ENCODE results near the gene FNDC3A.

DNA sequence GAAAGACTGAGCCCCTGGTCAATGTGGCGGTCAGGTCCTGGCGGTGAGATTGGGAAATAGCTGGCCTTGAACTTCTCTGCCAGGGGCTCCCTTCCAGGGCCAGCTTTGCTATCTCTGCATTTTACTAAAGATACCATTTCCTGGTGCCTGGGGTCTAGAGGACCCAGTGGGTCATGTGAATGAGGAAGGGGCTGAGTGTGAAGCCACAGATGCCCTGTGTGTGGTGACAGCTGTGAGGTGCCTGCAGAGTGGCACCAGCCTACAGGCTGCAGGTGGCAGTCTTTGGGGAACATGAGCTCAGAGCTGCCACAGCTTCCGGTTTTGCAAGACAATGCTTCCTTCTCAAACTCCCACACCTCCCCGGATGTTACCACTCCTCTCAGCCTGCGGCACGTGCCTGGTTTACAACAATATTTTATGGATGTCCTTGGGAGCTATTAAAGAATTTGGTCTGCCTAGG lies 239.2 kb downstream of the FNDC3A start:
- TF ChIP-seq, protein P1, sequence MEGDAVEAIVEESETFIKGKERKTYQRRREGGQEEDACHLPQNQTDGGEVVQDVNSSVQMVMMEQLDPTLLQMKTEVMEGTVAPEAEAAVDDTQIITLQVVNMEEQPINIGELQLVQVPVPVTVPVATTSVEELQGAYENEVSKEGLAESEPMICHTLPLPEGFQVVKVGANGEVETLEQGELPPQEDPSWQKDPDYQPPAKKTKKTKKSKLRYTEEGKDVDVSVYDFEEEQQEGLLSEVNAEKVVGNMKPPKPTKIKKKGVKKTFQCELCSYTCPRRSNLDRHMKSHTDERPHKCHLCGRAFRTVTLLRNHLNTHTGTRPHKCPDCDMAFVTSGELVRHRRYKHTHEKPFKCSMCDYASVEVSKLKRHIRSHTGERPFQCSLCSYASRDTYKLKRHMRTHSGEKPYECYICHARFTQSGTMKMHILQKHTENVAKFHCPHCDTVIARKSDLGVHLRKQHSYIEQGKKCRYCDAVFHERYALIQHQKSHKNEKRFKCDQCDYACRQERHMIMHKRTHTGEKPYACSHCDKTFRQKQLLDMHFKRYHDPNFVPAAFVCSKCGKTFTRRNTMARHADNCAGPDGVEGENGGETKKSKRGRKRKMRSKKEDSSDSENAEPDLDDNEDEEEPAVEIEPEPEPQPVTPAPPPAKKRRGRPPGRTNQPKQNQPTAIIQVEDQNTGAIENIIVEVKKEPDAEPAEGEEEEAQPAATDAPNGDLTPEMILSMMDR (IDR thresholded peaks at IDR 0.05) = no peak
- TF ChIP-seq, protein P2, sequence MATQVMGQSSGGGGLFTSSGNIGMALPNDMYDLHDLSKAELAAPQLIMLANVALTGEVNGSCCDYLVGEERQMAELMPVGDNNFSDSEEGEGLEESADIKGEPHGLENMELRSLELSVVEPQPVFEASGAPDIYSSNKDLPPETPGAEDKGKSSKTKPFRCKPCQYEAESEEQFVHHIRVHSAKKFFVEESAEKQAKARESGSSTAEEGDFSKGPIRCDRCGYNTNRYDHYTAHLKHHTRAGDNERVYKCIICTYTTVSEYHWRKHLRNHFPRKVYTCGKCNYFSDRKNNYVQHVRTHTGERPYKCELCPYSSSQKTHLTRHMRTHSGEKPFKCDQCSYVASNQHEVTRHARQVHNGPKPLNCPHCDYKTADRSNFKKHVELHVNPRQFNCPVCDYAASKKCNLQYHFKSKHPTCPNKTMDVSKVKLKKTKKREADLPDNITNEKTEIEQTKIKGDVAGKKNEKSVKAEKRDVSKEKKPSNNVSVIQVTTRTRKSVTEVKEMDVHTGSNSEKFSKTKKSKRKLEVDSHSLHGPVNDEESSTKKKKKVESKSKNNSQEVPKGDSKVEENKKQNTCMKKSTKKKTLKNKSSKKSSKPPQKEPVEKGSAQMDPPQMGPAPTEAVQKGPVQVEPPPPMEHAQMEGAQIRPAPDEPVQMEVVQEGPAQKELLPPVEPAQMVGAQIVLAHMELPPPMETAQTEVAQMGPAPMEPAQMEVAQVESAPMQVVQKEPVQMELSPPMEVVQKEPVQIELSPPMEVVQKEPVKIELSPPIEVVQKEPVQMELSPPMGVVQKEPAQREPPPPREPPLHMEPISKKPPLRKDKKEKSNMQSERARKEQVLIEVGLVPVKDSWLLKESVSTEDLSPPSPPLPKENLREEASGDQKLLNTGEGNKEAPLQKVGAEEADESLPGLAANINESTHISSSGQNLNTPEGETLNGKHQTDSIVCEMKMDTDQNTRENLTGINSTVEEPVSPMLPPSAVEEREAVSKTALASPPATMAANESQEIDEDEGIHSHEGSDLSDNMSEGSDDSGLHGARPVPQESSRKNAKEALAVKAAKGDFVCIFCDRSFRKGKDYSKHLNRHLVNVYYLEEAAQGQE (IDR thresholded peaks at IDR 0.05; ENCODE audit: insufficient read depth in 1 of 2, low read depth in 2 of 2, low read length in 1 of 2) = no peak
- TF ChIP-seq POLR2AphosphoS5 (IDR thresholded peaks at IDR 0.05; ENCODE audit: low read depth, low read length) (no peak), SIN3A (IDR thresholded peaks at IDR 0.05; ENCODE audit: borderline replicate concordance, insufficient read depth, low read depth, low read length) (no peak)
